Measurements from ENCODE around the gene PAX8. TPM values are rescaled to one million over a fixed set of nuclear protein-coding genes. Genes with fewer than 3 reads are reported as not detected.

PAX8 gene
- total and polyA plus RNA-seq, 2 of the 13 experiments (the other 11 are each of a cell fraction or from before 2014, with no cell fraction given): 1.5 to 8.8 TPM

- ATAC-seq: no peak
- POLR2A ChIA-PET: interaction anchor here (1.8 to 5.2 kb wide), 4 partner anchors 10 to 22 kb away, joined by 7 to 36 read pairs (median 30); no protein-coding TSS in a partner anchor
- intact Hi-C loops (cut with micrococcal nuclease; ENCODE audit: unreplicated experiment): no loop called here
- H3K4me1 ChIP-seq (ENCODE audit: insufficient read depth, low read length): peaks cover 77% of the 10 kb centered on the region
- H2AFZ ChIP-seq (ENCODE audit: low read length): no peak overlapping the region
- H4K20me1 ChIP-seq (ENCODE audit: insufficient read depth, low read length): no peaks in the 10 kb centered on the region
- in situ Hi-C loops (cut with HindIII; ENCODE audit: extremely low pct_ligation_motif_present, low pct_unique_long_range_greater_than_20kb): no loop called here
- DNase-seq (ENCODE audit: low spot score): no peak
- H3K9me3 ChIP-seq (ENCODE audit: low read length): no peaks in the 10 kb centered on the region
- no peak overlapping the region for H3K9ac ChIP-seq (ENCODE audit: insufficient read depth, low read depth, low read length)
- H3K4me3 ChIP-seq (replicated peaks in 1 of 3; ENCODE audit: insufficient read depth in 1 of 3, low read depth in 2 of 3, low read length in 3 of 3): no peak overlapping the region
- no peaks in the 10 kb centered on the region for H3K79me2 ChIP-seq (ENCODE audit: insufficient read depth, low read length)
- CTCF ChIA-PET (ENCODE audit: low intra/inter-chr PET ratio, low total read pairs): interaction anchor here (1.1 kb wide), 1 partner anchor 40 kb away, joined by 3 read pairs; no protein-coding TSS in a partner anchor
- TF ChIP-seq SIX1 (CRISPR knock-in tag; IDR thresholded peaks at IDR 0.05; ENCODE audit: borderline replicate concordance): no peak
- peak; percentile 34; the same call in 1 of the 2 replicates for TF ChIP-seq CTCF (CRISPR knock-in tag; IDR thresholded peaks at IDR 0.05)
- no peak for TF ChIP-seq FOXA1 (IDR thresholded peaks at IDR 0.05)
- TF ChIP-seq FOXA1 (CRISPR knock-in tag; IDR thresholded peaks at IDR 0.05): no peak
- no peak for TF ChIP-seq KLF11 (CRISPR knock-in tag; IDR thresholded peaks at IDR 0.05)
- TF ChIP-seq ZNF263 (CRISPR knock-in tag; IDR thresholded peaks at IDR 0.05): peak; percentile 69; the same call in 1 of the 2 replicates
- TF ChIP-seq ZNF576 (CRISPR knock-in tag; IDR thresholded peaks at IDR 0.05): 0 out of 2 replicates have a peak, but pooled peaks have one; percentile 26
- WGBS (ENCODE audit: low lambda C conversion rate): 70% methylated on average over 7 of the region's 7 CpGs
- no peak for FAIRE-seq
- H3K4me2 ChIP-seq (ENCODE audit: low read depth, low read length): no peak overlapping the region
- BruUV-seq (replicated peaks): no TSS peak
- H3K27me3 ChIP-seq (ENCODE audit: control insufficient read depth in 1 of 2, insufficient read depth in 2 of 2, low read length in 2 of 2): peaks cover 0 to 4% of the 10 kb centered on the region in 2 experiments; a peak in 2 of 5 replicates
- H3K36me3 ChIP-seq (replicated peaks in 1 of 2; ENCODE audit: control insufficient read depth in 1 of 2, insufficient read depth in 2 of 2, low read length in 2 of 2): no peaks in the 10 kb centered on the region
- no peak overlapping the region for H3K27ac ChIP-seq (ENCODE audit: extremely low read length, insufficient read depth, low read length)
Measured at GRCh38 chr2:113176696-113177355, 101.9 kb downstream of the PAX8 start.
